ENCODE data around the gene BRINP1.

The BRINP1 gene

GRCh38 chr9:119343059-119343990, 25.9 kb downstream of the BRINP1 start:
- no peak for DNase-seq (ENCODE audit: low read depth, low spot score)

DNA sequence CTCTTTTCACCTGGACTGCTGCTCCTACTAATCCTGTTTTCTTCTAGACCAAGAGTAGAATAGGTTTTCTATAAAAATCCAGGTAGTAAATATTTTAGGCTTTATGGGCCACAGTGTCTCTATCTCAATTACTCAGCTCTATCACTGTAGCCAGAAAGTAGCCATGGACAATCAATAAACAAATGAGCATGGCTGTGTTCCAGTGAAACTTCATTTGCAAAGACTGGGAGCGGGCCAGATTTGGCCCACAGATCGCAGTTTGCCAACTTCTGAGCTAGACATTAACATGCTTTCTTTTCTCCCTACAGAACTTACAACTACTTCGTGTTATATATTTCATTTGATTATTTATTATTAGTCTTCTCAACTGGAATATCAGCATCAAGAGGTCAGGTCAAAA, 30.2 kb downstream of the BRINP1 start:
- DNase-seq (ENCODE audit: low read depth, low spot score): no peak

GRCh38 chr9:119337573-119337972, 31.7 kb downstream of the BRINP1 start:
- no peak for DNase-seq (ENCODE audit: low read depth, low spot score)

DNA sequence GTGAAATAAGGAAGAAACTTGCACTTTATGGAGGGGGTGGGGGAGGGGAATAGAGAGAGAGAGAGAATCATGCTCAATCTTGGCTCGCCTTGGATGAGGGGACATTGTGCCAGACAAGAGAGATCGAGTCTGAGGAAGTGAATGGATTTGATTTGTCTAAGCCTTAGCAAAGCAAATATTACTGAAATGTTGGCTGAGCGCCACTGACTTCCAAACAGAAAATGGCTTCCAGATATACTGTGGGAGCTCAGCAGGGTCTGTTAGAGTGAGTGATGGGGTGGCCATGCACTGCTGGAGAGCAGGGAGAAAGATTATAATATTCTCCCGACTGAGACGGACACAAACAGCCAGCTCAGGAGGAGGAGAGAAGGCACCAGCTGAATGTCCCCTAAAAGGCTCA, 34.5 kb downstream of the BRINP1 start:
- no peak for DNase-seq (ENCODE audit: low read depth, low spot score)

DNA sequence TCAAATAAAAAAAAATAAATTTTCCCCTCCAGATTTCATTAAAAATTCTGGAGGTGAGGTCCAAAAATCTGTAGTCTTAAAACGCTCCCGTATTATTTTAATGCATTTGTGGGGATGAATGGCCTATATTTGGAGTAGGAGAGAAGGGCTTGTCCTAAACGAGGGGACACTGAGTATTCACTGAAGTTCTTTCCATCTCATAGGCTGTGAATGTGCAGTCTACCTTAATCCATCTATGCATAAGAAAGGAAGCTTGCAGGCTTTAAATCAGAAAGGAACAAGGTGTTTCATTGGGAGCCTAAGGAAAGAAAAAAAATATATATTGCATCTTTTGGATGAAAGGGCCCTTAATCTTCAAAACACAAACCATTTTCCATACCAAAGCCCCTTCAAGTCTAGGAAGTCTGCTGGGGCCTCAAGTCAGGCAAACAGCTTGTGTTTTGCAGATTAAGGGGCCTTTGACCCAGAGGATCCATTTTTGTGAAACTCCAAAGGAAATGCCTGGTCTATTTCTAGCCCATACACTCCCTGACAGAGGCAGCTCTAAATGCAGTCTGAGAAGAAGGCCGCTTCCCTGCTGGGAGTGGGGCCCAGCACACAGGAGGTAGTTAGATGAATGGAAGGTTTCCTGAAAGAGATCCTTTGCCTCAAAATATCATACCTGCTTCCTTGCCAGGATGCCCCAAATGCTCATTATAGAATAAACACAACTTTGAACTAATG, 35.6 kb downstream of the BRINP1 start:
- DNase-seq (ENCODE audit: low read depth, low spot score): no peak

- no peak for DNase-seq (ENCODE audit: low read depth, low spot score)
Measured at GRCh38 chr9:119332522-119332921, 36.7 kb downstream of the BRINP1 start.

DNA sequence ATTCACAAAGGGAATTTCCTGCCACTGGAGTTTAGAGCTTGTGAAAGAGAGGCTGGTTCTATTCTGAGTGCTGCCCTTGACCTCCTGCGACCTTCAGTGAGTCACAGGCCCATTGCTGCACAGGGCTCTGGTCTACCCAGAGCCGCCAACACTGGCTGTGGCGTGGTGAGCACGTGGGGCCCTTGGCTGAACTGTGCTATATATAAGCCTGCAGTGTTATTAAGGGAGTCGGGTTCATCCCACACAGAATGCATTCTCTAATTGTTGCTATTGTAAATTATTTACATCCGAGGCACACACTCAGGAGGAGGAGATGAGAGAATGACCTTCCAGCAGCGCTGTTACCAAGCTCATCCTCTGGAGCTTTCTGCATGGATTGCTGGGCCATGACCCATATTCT, 47.1 kb downstream of the BRINP1 start:
- no peak for DNase-seq (ENCODE audit: low read depth, low spot score)

DNA sequence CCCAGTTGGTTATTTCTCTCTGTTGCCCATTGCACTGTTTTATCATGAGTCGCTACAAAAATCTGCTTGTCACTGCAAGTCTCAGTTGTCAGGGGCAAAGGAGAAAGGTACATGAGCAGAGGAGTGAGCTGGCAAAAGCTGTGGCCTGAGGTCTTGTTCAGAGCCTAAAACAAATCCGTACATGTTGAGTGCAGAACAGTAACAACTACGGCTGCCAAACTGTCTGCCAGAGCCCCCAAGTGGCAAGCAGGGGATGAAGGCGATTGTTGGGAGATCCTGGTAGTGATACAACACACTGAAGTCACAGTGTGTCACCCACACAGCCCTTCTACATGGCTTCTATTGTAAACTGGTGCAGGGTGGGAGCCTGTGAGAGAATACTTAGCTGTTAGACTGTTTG, 50.9 kb downstream of the BRINP1 start:
- DNase-seq (ENCODE audit: low read depth, low spot score): no peak

- no peak for DNase-seq (ENCODE audit: low read depth, low spot score)
Measured at GRCh38 chr9:119313846-119314245, 55.4 kb downstream of the BRINP1 start.

GRCh38 chr9:119310741-119311140, 58.5 kb downstream of the BRINP1 start:
- no peak for DNase-seq (ENCODE audit: low read depth, low spot score)

DNA sequence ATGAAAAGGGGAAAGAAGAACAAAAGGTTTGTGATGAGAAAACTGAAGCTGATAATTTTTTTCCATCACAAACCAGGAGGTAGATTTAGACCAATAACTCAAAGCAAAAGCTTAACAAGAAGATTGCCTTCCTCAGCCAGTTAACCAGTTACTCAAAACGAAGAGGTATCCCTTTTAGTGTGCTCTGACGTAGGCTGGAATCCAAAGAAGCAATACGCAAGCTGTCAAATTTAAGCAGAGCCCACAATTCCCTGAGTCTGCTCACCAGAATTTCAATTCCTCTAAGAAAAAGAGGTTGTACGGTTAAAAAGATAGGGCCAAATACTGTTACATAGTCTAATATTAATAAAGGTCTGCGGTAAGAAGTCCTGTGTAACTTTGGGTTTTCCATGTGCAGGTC, 61.8 kb downstream of the BRINP1 start:
- no peak for DNase-seq (ENCODE audit: low read depth, low spot score)

GRCh38 chr9:119304555-119304954, 64.7 kb downstream of the BRINP1 start:
- DNase-seq (ENCODE audit: low read depth, low spot score): no peak

- no peak for DNase-seq (ENCODE audit: low read depth, low spot score)
Measured at GRCh38 chr9:119302988-119303698, 66.1 kb downstream of the BRINP1 start.

GRCh38 chr9:119298076-119298853, 71.0 kb downstream of the BRINP1 start:
- DNase-seq (ENCODE audit: low read depth, low spot score): no peak

DNA sequence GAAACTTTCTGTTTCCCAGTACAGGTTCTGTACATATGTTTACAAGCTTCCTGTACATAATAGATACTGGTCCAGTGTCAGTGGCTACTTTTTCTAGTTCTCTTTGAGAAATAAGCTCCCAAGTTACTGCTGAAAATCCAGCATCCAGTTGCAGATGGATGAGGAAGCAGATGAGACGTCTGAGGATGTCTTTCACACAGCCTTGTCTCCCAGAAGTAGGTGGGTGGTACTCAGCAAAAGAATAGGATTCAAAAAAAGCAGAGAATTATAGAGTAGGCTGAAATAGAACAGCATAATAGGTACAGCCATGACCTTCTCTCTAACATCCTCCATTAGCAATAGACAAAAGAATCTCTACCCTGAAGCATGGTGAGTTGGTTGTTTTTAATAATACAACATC, 77.7 kb downstream of the BRINP1 start:
- no peak for DNase-seq (ENCODE audit: low read depth, low spot score)

DNA sequence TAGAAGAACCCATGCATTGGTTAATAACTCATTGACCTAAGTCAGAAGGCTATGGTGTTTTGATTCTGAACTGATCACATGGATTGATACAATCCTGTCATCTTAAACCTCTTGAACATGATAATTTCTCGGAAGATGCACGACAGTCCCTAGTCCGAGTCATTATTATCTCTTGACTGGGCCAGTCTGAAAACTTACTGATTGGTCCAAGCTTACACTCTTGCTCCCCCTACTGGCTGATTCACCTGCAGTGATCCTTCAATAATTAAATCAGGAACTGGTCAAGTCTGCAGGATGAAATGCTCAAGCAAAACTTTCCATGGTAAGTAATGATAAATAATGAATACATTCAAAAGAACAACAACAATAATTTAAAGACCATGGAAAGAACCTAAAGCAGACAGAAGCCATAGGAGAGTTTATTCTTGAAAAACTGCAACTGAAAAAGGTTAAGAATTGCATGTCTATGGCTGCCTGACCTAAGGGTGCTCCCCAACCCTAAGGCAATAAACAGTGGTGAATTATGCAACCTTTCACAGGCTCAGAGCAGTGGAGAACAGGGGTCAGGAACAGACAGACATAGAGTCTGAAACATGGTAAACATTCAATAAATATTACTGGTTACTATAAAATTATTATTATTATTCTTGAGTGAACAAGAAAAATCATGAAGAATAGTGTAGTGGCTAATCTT, 79.3 kb downstream of the BRINP1 start:
- DNase-seq (ENCODE audit: low read depth, low spot score): no peak

- no peak for DNase-seq (ENCODE audit: low read depth, low spot score)
Measured at GRCh38 chr9:119284587-119285337, 84.5 kb downstream of the BRINP1 start.

- no peak for DNase-seq (ENCODE audit: low read depth, low spot score)
Measured at GRCh38 chr9:119284118-119284517, 85.1 kb downstream of the BRINP1 start.

DNA sequence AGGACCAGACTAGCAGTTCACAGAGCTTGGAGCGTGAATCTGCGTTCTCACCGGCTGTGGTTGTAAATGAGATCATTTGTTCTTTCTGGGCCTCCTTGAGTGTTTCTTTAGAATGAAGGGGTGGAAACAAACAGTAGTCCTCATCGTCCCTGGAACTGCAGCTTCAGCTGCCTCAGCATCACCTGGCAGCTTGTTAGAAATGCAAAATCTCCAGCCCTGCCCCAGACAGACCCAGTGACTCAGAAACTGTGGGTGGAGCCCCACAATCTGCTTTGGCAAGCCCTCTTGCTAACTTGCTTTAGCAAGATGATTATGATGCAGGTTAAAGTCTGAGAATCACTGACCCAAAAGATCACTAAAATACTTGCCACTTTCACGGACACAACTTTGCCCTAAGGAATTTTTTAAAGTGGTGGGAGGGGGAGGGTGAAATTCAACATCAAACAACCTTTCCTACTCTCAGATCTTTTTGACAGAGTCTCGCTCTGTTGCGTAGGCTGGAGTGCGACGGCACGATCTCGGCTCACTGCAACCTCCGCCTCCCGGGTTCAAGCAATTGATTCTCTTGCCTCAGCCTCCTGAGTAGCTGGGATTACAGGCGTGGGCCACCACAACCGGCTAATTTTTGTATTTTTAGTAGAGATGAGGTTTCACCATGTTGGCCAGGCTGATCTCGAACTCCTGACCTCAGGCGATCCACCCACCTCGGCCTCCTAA, 86.0 kb downstream of the BRINP1 start:
- DNase-seq (ENCODE audit: low read depth, low spot score): no peak

All from smooth muscle cell of the brain vasculature (primary cell).